Left lung (tissue), 10 donors: Measurements from ENCODE around the gene TNKS2. TPM values are rescaled to one million over a fixed set of nuclear protein-coding genes. Genes with fewer than 3 reads are reported as not detected.

Experiments
- ATAC-seq: fragments of 200-7000 bp; cut with Tn5 transposase; one replicate; pipeline ENCODE4 v1.9.1; 2020; ENCODE audit warnings: moderate library complexity
- DNase-seq, 4 donors: peaks; one replicate each; pipeline ENCODE4 v3.0.0-alpha.2; 2013 to 2020
- H3K27ac ChIP-seq, 2 donors: fragments of 200-600 bp; sonication (generic) in 1 of 2; one replicate each; pipeline versions ENCODE4 v1.5.0 to v1.8.0; 2020 to 2021
- H3K27me3 ChIP-seq, 2 donors: fragments of 200-600 bp; sonication (generic) in 1 of 2; one replicate each; pipeline versions ENCODE4 v1.5.0 to v1.8.0; 2020 to 2021
- H3K36me3 ChIP-seq, 2 donors: fragments of 200-600 bp; sonication (generic) in 1 of 2; one replicate each; pipeline versions ENCODE4 v1.5.0 to v1.8.0; 2020 to 2021
- H3K4me1 ChIP-seq, 2 donors: fragments of 200-600 bp; one replicate each; pipeline ENCODE4 v1.8.0; 2021
- H3K4me3 ChIP-seq, 2 donors: fragments of 200-600 bp; sonication (generic) in 1 of 2; one replicate each; pipeline versions ENCODE4 v1.5.0 to v1.8.0; 2020 to 2021; ENCODE audit warnings: mild to moderate bottlenecking in 1 of 2
- H3K9me3 ChIP-seq, 2 donors: fragments of 200-600 bp; sonication (generic) in 1 of 2; one replicate each; pipeline versions ENCODE4 v1.5.0 to v1.8.0; 2020 to 2021
- intact Hi-C, 2 donors: fragments of 100-400 bp; cut with DNase I; formaldehyde crosslinking; loops; one replicate each; pipeline versions ENCODE4 v1.11.2 to v1.14.2; 2022
- polyA plus RNA-seq, 6 donors: library from polyadenylated mRNA; unstranded; fragments of 120-200 nt; gene quantifications; one replicate each; pipeline ENCODE4 v1.2.1, GENCODE V29; 2013; ENCODE audit not compliant: insufficient read length in 6 of 6
- total RNA-seq, 2 donors: library from RNA; stranded (reverse); fragmentation: NEBNext Ultra II Directional; extraction: Animal tissue kit (Norgen Biotek cat#: 25700); gene quantifications; one replicate each; pipeline ENCODE4 v1.2.1, GENCODE V29; 2021
- TF ChIP-seq, protein P1 (sequence below), 2 donors: fragments of 200-600 bp; sonication (generic) in 1 of 2; IDR thresholded peaks; one replicate each; pipeline versions ENCODE4 v1.5.0 to v1.8.0; 2021; ENCODE audit warnings: antibody characterized with exemption in 2 of 2
- donor health status: DM: no; HTN: yes; CAD: no.
- donor health status: DM: no; HTN: no; CAD: no.

Gene TNKS2
- total and polyA plus RNA-seq, 8 donors, result 37.1 to 66.0 (median 57.7) TPM

DNA sequence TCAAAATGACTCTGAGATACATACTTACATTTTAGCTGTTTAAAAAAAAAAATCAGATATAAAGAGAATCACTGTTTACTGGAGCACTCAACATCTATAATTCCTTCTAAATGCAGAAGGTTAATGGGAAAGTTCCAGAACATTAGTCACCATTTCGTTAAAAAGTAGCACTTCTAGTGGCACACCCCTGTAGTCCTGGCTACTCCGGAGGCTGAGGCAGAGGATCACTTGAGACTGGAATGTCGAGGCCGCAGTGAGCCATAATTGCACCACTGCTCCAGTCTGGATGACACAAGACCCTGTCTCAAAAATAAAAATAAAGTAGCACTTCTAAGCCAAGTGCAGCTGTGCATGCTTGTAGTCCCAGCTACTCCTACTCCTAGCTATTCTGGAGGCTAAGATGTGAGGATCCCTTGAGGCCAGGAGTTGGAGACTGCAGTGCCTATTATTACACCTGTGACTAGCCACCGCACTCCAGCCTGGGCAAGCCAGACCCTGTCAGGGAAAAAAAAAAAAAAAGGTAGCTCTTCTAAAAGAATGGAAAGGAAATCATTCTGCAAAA lies 108.9 kb downstream of the TNKS2 start:
- Histone ChIP-seq H3K9me3 (no peaks in the 10 kb centered on the region), H3K27ac (no peak overlapping the region), H3K27me3 (no peaks in the 10 kb centered on the region), H3K4me3 (no peak overlapping the region), H3K4me1 (peaks cover 9 to 30% of the 10 kb centered on the region in 2 donors), H3K36me3 (no peaks in the 10 kb centered on the region)
- intact Hi-C loops, result loop anchor here in 1 of 2 donors (10.0 kb wide), 1 partner anchor 62 kb away; no protein-coding TSS in a partner anchor
- ATAC-seq, result no peak
- TF ChIP-seq, protein P1, sequence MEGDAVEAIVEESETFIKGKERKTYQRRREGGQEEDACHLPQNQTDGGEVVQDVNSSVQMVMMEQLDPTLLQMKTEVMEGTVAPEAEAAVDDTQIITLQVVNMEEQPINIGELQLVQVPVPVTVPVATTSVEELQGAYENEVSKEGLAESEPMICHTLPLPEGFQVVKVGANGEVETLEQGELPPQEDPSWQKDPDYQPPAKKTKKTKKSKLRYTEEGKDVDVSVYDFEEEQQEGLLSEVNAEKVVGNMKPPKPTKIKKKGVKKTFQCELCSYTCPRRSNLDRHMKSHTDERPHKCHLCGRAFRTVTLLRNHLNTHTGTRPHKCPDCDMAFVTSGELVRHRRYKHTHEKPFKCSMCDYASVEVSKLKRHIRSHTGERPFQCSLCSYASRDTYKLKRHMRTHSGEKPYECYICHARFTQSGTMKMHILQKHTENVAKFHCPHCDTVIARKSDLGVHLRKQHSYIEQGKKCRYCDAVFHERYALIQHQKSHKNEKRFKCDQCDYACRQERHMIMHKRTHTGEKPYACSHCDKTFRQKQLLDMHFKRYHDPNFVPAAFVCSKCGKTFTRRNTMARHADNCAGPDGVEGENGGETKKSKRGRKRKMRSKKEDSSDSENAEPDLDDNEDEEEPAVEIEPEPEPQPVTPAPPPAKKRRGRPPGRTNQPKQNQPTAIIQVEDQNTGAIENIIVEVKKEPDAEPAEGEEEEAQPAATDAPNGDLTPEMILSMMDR (IDR thresholded peaks at IDR 0.05), result no peak
- no peak for DNase-seq

DNA sequence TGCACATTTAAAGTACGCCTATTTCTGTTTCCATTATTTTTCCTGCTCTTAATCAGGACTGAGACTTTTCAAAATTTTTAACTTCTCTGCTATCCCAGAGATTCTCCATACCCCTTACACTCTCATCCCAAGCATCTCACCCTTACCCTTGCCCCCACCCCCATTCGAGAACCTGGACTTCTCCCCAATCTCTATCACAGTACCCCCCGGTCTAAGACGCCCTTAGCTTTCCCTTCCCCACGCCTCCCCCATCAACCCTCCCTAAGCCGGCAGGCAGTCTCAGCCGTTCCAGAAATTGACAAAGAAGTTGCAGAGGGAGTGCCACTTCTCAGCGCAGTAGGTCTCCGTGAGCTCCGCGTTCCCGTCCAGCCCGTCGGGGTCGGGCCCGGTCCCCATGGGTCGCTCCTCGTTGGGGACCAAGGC lies 109.7 kb downstream of the TNKS2 start:
- no peaks in the 10 kb centered on the region for H3K9me3 ChIP-seq
- TF ChIP-seq, protein P1 (IDR thresholded peaks at IDR 0.05), result no peak
- intact Hi-C loops, result loop anchor here in 1 of 2 donors (10.0 kb wide), 1 partner anchor 63 kb away; no protein-coding TSS in a partner anchor
- ATAC-seq (peak; percentile 21), DNase-seq (no peak)
- H3K36me3 ChIP-seq, result no peaks in the 10 kb centered on the region
- peak overlapping the region; percentile 79 to 83 for H3K4me3 ChIP-seq
- H3K27ac ChIP-seq, result peak overlapping the region; percentile 71 to 82
- no peaks in the 10 kb centered on the region for H3K27me3 ChIP-seq
- peaks cover 5 to 23% of the 10 kb centered on the region in 2 donors for H3K4me1 ChIP-seq

DNA sequence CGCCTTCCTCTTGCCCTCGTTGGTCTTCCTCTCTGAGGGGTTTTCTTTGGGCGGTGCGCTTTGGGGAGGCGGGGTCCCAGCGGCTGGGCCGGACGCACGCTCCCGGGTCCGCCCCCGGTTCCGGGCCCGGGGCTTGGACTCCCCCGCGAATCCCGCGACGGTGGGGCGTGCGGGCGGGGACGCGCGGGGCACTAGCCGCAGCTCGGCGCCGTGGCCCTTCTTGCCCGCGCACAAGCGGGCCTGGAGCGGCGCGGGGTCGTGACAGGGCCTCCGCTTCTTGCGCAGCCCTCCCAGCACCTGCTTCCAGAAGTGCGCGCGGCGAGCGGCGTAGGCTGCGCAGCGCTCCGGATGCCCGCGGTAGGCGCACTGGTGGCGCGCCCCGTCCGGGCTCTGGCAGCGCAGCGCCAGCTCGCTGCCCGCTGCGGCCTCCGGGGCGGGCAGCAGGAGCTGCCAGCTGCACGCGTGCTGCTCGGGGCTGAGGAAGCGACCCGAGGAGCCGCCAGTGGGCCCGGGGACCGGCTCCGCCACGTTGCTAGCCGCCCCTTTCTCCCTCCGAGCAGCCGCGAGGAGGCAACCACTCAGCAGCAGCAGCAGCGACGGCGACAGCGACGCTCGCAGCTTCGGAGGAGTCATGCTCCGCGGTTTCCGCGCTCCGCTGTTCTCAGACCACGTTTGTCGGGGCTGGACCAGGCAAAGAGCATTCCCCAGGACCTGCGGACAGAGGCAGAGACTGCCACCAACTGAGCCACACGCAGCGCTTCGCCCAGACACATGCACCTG lies 110.3 kb downstream of the TNKS2 start:
- intact Hi-C loops, result loop anchor here in 1 of 2 donors (10.0 kb wide), 1 partner anchor 64 kb away; no protein-coding TSS in a partner anchor
- Histone ChIP-seq H3K36me3 (no peaks in the 10 kb centered on the region), H3K4me3 (peak overlapping the region; percentile 79 to 83), H3K27ac (peak overlapping the region; percentile 71 to 82), H3K4me1 (peaks cover 5 to 23% of the 10 kb centered on the region in 2 donors), H3K9me3 (no peaks in the 10 kb centered on the region), H3K27me3 (peaks cover 0 to under 1% of the 10 kb centered on the region in 2 donors)
- peak; percentile 81 to 92 (median 86) for DNase-seq
- peak; percentile 96 for ATAC-seq
- TF ChIP-seq, protein P1 (IDR thresholded peaks at IDR 0.05), result peak; percentile 18 to 23

DNA sequence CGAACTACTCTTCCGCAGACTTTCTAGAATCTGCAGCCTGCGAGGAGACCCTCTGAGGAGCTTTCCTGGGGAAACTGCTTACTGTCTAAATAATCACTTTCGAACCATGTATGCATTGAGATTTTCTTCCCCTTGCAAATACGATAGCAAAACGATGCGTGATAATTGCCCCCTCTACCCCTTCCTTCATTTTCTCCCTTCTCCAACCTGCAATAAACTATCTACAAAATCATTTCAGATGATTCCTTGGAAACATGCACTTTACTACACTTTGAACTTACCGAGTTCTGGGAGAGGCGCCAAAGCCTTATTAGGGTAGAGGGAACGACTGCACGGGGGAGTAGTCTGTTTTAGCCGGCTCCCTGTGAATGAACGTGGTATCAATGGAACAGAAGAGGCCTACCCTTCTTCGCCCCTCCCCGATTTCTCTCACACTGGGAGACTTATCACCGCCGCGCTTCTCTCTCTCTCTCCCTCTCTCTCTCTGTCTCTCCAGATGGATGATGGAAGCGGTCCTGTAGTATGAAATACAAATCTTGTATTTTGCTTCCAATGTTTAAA lies 111.0 kb downstream of the TNKS2 start, which contains the start of gene FGFBP3:
Gene FGFBP3 (minus strand): TSS at position 370 of the 561 bp plus-strand sequence. CDS start 517 bp downstream, outside the sequence.
- peak; percentile 33 for ATAC-seq
- H3K4me3 ChIP-seq, result peak within 1 kb of the TSS; percentile 79 to 83
- TF ChIP-seq, protein P1 (IDR thresholded peaks at IDR 0.05), result no peak
- H3K36me3 ChIP-seq, result no peaks in the 10 kb centered on the region
- peak in 2 of 4 donors; percentile 54 to 56 for DNase-seq
- peaks cover 5 to 23% of the 10 kb centered on the region in 2 donors for H3K4me1 ChIP-seq
- H3K27ac ChIP-seq, result peak within 1 kb of the TSS; percentile 71 to 82
- intact Hi-C loops, result loop anchor here in 1 of 2 donors (10.0 kb wide), 1 partner anchor 64 kb away; no protein-coding TSS in a partner anchor
- H3K9me3 ChIP-seq, result no peaks in the 10 kb centered on the region
- peaks cover 0 to 7% of the 10 kb centered on the region in 2 donors for H3K27me3 ChIP-seq
